NCI-H1048 (cell line): ENCODE results near the gene KCND3.
A peak's percentile ranks its signal among the peaks of the same experiment; 100 is the strongest.
"Not testable (repeated sequence)": the region's sequence is repeated elsewhere in the genome, so short reads cannot be mapped to it uniquely, and the experiment has no call there.

Experiments
- DNase-seq: peaks from one replicate; lab custom pipeline; 2025; lab: John Stamatoyannopoulos, UW

Gene KCND3

DNA sequence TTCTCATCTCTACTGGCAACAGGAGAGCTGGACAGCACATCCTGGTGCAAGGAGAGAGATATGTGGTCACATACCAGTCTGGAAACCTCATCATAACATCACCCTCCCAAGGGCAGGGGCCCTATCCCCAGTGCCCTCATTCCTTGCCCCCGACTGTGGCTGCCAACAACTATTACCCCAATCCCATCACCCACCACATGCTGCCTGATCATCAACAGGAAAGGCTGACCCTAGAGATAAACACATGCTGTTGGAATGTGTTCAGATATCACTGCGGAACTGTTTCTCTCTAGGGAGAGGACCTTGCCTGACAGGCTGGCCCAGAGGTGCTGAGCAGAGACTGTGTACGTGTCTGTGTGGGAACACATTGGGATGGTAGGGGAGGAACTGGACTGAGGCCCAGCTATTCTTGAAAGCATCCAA, 245.8 kb downstream of the KCND3 start:
- DNase-seq, result no peak

DNA sequence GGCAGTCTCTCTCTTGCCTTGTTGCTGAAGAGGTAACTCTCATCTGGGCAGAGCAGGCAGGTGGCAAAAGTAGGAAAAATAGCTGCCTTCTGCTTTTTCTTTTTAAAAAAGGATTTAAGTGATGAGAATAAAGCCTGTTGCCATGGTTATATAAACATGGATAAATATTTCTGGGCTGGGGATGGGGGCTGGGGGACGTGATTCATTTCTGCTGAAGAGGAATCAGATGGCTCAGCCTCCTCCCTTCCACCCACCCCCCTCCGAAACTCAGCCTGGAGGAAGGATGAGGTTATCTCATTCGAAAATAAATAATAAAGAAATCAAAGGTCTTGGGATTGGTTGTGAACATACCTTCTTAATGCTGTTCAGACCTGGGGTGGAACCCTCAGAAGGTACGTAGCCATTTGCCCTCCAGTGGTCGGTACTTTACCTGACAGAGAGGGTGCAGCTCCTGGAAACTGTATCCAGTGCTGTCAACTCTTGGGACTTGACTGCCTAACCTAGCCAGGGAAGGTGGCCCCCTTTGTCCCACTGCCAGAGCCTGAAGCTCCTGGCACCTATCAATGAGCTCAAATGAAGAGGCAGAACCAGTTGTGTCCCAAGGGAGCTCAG, 246.4 kb downstream of the KCND3 start:
- no peak for DNase-seq

DNA sequence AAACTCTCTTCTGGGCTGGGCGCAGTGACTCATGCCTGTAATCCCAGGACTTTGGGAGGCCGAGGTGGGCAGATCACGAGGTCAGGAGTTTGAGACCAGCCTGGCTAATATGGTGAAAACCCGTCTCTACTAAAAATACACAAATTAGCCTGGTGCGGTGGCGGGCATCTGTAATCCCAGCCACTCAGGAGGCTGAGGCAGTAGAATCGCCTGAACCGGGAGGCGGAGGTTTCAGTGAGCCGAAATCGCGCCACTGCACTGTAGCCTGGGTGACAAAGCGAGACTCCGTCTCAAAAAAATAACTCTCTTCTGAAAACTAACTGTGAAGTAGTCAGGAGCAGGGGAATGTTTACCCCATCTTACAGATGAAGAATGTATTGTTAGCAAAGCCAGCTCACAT, 247.2 kb downstream of the KCND3 start:
- DNase-seq, result not testable (repeated sequence)

DNA sequence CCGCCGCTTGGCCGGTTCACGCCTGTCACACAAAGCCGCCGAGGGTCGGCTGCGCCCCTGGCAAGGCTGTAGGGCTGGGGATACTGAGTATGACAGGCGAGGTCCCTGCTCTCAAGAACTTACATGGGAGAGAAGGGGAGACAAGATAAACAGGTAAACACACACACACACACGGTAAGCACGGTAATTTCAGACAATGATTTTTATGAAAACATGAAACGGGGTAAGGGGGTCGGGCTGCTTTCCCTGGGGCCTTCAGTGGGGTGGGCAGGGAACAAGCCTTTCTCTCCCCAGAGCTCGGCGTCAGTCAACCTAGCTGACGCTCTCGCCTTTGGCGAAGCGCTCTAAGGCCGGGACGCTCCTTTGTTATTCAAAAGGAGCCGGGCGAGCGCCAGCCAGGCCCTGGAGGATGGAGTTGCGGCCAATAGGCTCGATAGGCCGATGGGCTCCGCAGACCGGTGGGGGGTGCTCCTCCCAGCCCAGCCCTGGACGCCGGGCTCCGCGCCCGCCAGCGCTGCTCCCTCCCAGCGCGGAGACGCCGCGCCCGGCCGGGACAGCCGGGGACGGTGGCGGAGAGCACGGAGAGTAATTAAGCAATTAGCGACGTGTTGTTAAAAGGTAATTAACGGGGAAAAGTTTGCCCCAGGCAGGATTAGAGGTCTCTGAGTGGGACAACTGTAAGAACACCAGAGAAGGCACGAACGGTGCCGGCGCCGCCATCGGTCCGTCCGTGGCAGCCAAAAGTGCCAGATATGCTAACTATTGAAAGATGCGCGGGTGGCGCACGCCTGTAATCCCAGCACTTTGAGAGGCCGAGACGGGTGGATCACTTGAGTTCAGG, 249.3 kb downstream of the KCND3 start:
- no peak for DNase-seq

DNA sequence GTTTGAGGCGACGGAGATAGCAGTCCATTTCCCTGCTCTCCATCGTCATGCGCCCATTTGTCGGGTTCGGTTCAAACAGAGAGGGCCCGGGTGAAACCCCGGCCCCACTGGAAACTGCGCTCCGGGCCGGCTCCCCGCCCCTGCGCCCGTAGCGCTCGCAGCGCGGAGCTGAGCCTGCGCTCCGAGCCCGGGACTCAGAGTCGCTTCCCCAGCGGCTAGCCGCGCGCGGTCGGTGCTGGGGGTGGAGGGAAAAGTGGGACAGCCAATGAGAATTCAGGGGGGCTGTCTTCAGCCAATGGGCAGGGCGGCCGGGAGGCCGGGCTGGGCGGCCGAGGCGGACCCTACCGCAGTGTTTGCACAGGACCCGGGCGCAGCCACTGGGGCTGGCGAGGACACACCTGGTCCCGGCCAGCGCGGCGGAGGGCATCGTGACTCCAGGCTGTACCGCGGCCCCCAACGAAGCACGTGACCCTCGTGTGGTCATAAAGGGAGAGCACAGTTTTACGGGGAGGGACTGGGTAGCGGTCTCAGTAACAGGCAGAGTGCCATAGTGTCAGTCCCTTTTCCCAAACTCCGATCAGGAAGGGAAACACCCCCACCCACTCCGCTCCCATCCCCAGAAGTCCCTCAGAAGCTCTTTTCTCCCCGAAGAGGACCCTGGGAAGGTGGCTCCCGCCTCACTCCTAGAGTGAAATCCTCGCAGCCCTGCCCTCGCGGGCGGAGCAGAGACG, 250.1 kb downstream of the KCND3 start, which contains the start of gene INKA2:
INKA2 (minus strand) TSS at position 202 of the 731 bp plus-strand sequence; CDS start at position 49, 153 bp downstream.
- peak; percentile 47 for DNase-seq

DNA sequence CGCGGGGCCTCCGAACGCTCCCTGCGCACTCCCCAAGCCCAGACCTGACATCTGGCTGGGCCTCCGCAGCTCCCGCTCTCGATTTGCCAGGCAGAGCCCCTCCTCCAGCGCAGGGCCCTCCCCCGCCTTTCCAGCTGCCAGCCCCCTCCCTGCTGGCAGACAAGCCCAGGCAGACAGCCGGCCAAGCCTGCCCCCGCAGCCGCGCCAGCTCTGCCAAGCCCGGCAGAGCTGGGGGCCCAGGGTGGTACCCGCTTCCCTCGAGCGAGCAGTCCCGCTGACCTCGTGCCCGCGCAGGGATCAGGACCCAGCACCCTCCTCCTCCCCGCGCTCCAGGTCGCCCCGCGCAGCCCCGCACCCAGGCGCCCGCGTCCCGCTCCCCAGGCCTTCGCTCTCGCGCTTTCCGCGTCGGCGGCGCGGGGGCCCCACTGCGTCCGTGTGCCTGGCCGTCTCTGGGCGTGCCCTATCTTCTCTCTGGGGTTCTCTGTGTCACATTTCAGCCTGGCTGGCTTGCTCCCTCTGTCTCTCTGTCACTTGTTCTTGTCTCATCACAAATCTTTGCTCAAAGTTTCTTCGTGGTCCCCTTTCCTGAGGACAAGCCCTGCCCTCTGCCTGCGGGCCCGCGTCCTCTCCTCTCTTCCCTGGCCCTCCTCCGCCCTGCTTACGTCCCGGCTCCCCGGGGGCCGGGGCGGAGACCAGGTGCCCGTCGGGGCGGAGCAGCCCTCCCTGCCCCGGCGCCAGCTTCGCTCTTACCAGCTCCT, 250.9 kb downstream of the KCND3 start:
- DNase-seq, result peak; percentile 32

DNA sequence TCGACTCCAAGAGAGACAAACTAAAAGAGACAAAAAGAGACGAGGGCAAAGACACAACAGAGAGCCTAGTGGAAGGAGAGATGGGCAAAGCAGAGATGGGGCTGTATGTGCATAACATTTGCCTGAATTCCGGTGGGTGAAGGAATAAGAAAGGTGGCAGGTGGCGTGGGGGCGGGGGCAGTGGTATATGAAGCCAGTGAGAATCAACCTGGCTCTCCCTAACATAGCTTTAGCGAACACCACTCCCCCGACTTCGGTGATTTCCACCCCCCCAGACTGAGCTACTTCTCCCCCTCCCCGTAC, 251.4 kb downstream of the KCND3 start:
- DNase-seq, result no peak

DNA sequence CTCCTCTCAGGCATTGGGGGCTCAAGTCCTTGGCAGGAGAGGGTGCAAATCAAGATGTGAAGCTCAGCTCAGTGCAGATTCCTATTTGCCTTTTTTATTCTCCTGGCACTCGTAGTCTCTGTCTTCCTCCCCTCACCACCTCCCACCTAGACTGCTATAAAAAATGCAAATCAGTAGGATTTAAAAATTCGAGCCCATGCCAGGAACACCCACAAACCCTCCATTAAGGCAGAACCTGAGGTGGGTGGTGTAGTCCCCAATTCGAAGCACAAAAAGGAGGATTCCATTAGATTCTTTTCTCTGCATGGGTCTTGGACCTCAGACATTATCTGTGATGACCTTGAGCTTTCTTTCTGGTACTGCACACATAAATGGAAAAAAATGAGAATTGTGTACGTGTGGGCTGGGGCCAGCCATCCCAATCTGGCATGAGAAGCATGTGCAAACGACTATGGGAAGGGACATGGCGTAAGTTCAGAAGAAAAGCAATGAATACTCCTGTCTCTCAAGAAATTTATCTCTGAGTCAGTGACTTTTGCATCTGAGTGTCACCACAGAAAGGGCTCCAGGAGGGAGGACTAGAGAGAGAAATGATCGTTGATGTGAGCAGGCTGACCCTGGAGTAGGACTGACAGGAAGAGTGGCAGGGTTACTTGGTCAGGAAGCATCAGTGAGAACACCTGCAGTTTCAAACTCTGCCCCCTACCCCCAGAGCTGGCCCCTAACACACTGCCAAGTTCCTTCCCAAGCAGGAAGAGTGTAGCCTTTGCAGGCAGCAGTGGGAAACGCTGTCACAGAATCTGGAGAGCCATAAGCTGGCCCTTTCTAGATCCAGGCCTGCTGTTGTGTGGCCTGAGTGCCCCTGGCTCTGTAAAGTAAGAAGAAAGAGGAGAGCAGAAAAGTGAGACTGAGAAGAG, 252.0 kb downstream of the KCND3 start:
- no peak for DNase-seq

DNA sequence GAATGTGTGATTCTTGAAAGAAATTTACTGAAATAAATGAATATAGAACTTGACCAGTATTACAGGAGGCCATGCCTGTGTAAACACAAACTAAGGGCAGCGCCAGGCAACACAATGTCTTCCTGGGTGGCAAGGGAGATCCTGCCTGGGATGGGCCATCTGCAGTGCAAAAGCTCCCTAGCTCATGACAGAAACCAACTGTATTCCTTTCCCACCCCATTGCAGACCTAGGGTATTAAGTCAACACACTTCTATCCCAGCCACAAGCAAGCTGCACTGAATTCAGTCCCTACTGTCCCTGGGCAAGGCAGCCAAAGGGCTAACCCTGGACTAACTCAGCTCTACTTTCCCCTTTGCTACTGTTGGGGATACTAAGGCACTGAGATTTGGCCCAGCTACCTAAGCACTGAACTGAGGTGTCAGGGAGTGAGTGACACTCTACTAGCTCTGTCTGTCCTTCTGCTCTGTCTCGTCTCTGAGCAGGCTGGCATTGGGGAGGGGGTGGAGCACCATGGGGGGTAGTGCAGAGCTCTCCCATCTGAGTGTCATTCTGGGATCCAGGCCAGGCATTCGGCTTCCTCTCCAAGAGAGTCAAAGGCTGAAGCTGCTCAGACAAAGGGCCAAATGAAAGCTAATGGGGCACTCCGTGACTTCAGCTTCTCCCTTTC, 252.8 kb downstream of the KCND3 start:
- DNase-seq, result no peak

DNA sequence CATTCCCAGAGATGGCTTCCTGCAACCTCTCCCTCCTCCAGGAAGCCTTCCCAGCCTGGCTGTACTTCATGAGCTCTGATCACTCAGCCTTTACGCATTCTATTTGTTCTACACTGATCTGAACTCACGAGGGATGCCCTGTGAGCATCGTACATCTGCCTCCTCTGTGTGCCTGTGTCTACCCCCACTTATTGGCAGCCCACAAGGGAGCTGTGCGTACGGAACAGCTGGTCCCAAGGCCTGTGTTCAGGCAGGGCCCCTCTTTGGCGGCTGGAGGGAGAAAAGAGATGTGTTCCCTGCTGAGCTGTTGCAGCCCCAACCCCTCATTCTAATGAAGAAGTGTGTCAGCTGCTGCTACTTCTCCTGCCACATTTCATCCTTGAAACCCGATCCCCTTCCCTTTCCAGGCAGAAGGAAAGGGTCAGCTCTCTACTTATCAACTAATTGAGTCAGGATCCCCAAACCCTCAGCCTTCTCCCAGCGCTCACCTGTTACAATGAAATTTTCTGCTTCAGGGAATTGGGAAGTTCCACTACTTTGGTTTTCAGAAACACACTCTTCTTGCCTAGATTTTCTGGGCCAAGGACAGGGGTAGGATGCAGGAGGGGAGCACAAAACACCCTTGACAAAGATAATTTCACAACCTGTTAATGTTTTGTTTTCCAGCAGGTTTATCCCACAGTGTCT, 253.5 kb downstream of the KCND3 start:
- DNase-seq, result no peak

DNA sequence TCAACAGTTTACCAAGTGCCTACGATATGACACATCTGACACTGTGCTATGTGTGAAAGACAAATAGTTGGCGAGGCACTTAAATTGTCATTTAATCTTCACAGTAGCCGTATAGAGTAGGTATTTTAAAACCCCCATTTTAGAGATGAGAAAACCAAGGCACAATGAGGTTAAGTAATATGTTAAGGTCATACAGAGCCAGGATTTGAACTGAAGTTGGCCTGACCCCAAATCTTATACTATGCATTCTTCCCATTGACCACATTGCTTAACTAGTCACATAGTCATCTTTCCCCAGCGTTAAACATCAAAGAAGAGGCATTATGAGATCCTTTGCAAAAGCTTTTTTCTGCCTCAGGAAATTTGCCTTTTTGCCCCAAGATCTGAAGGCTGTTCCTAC, 254.1 kb downstream of the KCND3 start:
- no peak for DNase-seq

DNA sequence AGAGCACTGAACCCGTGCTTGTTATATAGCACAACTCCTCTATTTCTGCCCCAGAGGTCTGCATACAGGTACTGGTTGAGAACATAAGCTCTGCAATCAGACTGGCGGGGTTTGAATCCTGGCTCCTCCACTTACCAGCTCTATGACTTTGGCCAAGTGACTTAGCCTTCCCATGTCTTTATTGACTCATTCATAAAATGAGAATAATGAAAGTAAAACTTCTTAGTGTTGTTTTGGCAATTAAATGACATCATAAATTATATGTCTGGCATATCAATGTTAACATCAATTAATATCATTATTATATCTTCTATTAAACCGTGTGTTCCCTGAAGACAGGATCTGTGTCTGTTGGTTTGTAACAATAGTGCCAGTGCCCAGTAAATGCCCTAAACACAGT, 254.6 kb downstream of the KCND3 start:
- no peak for DNase-seq

DNA sequence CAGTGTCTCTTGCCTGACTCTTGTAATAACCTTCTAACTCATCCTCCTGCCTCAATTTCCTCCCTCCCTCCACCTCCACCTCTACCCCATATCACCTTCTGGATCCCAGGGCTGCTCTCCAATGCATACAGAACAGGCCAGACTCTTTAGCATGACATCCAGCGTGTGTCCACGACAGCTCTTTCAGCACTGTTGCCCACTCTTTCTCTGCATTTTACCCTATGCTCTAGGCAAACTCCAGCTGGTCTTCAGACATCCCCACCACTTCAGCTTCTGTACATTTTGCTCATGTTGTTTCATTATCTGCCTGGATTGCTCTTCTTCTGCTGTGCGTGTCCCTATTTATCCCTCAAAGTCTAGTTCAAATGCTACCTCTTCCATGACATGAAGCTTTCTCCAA, 255.0 kb downstream of the KCND3 start:
- no peak for DNase-seq

DNA sequence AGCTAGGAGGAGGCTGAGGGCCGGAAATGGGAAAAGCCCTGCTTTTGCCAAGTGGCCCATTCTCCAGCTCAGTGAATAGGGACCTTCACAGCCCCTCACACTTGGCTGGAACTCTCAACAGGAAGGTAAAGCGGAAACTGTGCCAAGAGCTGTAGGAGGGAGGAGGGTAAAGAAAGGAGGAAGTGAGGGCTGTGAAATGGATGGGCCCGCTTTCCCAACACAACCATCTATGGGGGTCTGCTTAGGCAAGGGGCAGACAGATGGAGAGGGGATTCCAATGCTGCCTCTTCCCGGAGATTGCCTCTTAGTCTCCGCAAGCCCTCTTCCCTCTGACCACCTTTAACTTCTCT, 255.5 kb downstream of the KCND3 start:
- DNase-seq, result no peak

DNA sequence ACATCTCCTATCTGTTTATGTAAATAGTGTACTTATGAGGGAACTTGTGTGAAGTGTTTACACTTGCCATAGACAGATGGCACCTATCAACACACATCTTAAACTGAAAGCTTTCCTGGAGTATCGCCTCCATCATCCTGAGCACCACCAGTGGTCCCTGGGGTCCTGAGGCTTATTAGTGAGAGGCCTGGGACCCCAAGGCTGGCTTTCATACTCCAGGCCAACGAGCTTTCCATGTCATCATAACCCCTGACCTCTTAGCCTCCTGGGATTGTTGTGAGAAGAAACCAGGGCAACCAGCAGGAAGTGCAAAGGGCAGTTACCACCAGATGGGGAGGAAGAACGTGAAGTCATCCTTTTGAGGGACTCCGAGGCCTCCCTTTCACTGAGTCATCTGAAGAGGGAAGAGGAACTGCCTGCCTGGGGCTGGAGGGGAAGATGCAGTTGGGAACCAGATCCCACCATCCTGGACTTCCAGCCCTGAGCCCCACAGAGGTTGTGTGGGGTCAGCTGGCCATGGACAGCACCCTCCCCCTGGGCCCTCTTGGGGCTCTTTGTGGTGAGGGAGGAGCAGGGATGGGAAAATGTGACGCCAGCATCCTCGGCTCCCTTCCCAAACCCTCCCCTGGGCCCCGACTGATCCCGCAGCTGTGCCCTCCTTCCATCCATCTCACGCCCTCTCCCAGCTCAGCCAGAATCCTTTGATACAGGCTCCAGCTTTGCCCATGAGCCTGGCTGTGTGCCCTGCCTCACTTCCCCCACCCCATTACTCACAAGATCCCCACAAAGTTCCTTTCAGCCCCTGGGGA, 256.1 kb downstream of the KCND3 start:
- no peak for DNase-seq

DNA sequence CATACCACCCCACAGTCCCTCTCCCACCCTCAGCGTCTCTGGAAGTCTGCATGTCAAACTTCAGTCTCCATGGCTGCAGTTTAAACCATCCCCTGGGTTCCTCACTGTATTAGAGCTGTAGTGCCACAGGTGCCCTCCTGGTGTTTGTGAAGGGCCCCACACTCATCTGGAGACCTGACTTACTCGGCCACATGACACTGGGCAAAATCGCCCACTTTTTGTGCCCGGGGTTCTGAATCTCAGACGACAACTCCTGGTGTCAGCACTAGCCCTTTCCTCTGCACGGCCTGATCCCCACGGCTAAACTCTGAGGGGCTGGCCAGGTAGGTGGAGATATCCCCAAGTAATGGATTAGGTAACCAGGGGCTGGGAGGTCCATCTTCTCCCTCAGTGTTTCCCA, 256.8 kb downstream of the KCND3 start:
- no peak for DNase-seq

DNA sequence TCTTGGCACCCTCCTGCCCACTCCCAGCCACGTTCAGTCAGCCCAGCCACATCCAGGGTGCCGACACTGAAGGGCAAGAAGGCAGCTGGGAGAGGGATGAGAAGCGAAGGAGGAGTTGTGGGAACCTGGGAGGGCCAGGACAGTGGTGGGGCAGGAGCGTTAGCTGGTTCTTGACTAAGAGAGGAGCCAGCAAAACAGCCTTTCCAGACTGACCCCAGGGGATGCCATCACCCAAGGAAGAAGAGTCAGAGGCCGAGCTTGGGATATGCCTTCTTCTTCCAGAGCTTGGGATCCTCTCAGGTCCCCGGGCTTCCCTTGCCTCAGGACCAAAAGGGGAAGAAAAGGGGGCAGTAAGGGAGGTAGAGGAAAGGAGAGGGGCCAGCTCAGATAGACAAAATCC, 257.5 kb downstream of the KCND3 start:
- no peak for DNase-seq

DNA sequence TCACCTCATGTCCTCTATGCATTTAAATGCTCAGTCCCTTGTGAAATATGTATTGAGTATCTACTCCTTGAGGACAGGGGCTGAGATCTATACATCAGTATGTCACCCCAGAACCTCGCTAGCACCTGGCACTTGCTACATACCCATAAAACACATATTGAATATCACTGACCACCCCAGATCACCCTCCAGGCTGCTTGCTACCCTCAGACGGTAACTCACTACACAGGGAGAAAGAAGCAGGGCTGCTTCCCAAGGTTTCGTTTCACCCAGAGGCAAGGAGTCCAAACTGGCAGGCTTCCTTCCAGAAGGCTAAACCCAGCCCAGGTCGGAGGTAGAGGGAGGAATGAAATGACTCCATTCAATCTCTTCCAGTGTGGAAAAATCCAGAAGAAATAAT, 258.8 kb downstream of the KCND3 start:
- no peak for DNase-seq

DNA sequence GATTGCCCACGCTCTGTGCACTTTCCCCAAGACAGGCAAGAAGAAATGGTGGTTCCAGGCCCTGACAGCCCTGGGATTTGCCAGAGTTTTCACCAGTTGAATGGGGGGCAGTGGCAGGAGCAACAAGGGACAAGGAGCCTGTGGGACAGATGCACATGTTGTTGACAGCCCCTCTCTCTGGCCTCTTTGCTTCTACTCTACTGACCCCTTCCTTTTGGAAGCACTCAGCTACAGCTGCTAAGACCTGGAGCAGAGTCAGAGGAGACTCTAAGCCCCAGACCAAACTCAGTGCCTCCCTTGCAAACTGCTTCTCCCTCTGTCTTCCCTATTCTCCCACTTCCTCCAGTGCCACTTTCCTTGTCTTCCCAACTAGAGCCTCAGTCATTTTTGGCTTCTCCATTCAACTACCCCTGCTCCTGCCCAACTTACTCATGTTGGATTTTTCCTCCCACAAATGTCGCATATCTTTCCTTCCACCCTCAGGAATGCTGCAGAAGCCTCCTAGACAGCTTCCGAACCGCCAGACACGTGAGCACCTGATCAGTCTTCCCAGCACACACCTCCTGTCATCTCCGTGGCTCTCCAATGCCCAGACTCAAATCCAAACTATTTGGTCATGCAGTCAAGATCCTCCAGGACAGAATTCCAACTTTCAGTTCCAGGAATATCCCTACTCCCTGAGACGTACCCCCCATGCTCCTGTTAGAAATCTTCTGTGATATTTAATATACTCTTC, 259.4 kb downstream of the KCND3 start:
- DNase-seq, result no peak
